Caco-2 (cell line): ENCODE measurements around the gene PIEZO1. TPM values are rescaled to one million over a fixed set of nuclear protein-coding genes. Genes with fewer than 3 reads are reported as not detected.
A peak's percentile ranks its signal among the peaks of the same experiment; 100 is the strongest.

Experiments used
- BruUV-seq: library from RNA; stranded (reverse); fragments of 400-500 nt; replicated peaks from 2 replicates; lab custom pipeline; 2021; lab: Mats Ljungman, UMichigan
- CTCF ChIA-PET: fragments of 300-600 bp; sonication (Branson Sonifier 250); formaldehyde crosslinking; loops from one replicate; lab custom pipeline; 2022; ENCODE audit warnings: antibody characterized with exemption; lab: Charles Lee
- POLR2A ChIA-PET: fragments of 300-600 bp; sonication (Branson Sonifier 250); formaldehyde crosslinking; loops from one replicate; lab custom pipeline; 2022; ENCODE audit warnings: antibody characterized with exemption; lab: Charles Lee
- DNase-seq, 2 experiments: peaks; one replicate each; pipeline versions ENCODE4 v3.0.0 to v3.0.0-alpha.2; 2020 to 2022
- H3K27me3 ChIP-seq: replicated peaks from 2 replicates; pipeline ENCODE4 v1.6.0; 2011; ENCODE audit warnings: low read length; ENCODE audit not compliant: control insufficient read depth, insufficient read depth
- H3K36me3 ChIP-seq: 2 replicates; pipeline ENCODE4 v1.5.1; 2011; ENCODE audit warnings: low read length; ENCODE audit not compliant: control insufficient read depth, insufficient read depth
- H3K4me1 ChIP-seq: fragments of 250-450 bp; sonication (Bioruptor Pico); 2 replicates; pipeline ENCODE4 v1.5.1; 2020; ENCODE audit warnings: mild to moderate bottlenecking
- H3K4me3 ChIP-seq: 2 replicates; pipeline ENCODE4 v1.5.1; 2011; ENCODE audit warnings: low read depth, mild to moderate bottlenecking, control low read depth, low read length
- H3K9me3 ChIP-seq: fragments of 250-450 bp; sonication (Bioruptor Pico); 2 replicates; pipeline ENCODE4 v1.5.1; 2020; ENCODE audit warnings: mild to moderate bottlenecking, moderate library complexity
- H3K27ac Mint-ChIP-seq: one replicate; pipeline ENCODE4 v1.8.0; 2022; ENCODE audit warnings: mixed read lengths; ENCODE audit not compliant: unreplicated experiment
- H3K27me3 Mint-ChIP-seq: one replicate; pipeline ENCODE4 v1.8.0; 2022; ENCODE audit warnings: mixed read lengths; ENCODE audit not compliant: insufficient read depth, unreplicated experiment
- H3K36me3 Mint-ChIP-seq: one replicate; pipeline ENCODE4 v1.8.0; 2022; ENCODE audit warnings: mild to moderate bottlenecking, mixed read lengths; ENCODE audit not compliant: insufficient read depth, unreplicated experiment
- H3K4me1 Mint-ChIP-seq: one replicate; pipeline ENCODE4 v1.8.0; 2022; ENCODE audit warnings: low read depth, mixed read lengths; ENCODE audit not compliant: unreplicated experiment
- H3K4me3 Mint-ChIP-seq: one replicate; pipeline ENCODE4 v1.8.0; 2022; ENCODE audit warnings: mild to moderate bottlenecking, moderate library complexity, mixed read lengths; ENCODE audit not compliant: unreplicated experiment
- H3K9me3 Mint-ChIP-seq: one replicate; pipeline ENCODE4 v1.8.0; 2022; ENCODE audit warnings: mixed read lengths; ENCODE audit not compliant: unreplicated experiment
- CTCF ChIP-seq, 2 experiments: fragments of 200-600 bp in 1 of 2; IDR thresholded peaks; 1 replicate in 1 of 2; 2 replicates in 1 of 2; pipeline versions ENCODE4 v1.5.1 to v1.8.0; 2011 to 2022; ENCODE audit warnings: antibody characterized with exemption in 1 of 2, control low read depth in 1 of 2, inconsistent platforms in 1 of 2, low read depth in 1 of 2, low read length in 1 of 2, mild to moderate bottlenecking in 1 of 2, moderate library complexity in 1 of 2; ENCODE audit not compliant: insufficient read depth in 1 of 2, severe bottlenecking in 1 of 2, unreplicated experiment in 1 of 2
- intact Hi-C: fragments of 100-400 bp; cut with micrococcal nuclease; formaldehyde crosslinking; loops from one replicate; pipeline ENCODE4 v1.10.0; 2022; ENCODE audit not compliant: unreplicated experiment
- total RNA-seq: library from RNA; stranded (reverse); gene quantifications from 2 replicates; pipeline ENCODE4 v1.2.3, GENCODE V29; 2022

The PIEZO1 gene
- total RNA-seq, 1 experiment from 2014 or later: 248 TPM

GRCh38 chr16:88716201-88716600 is 68.8 kb downstream of the PIEZO1 start:
- no peak for DNase-seq
- intact Hi-C loops: no loop called here
- no peaks in the 10 kb centered on the region for H3K4me1 Mint-ChIP-seq
- H3K27me3 Mint-ChIP-seq: no peaks in the 10 kb centered on the region
- H3K9me3 Mint-ChIP-seq: no peaks in the 10 kb centered on the region
- Histone ChIP-seq H3K27me3 (no peaks in the 10 kb centered on the region), H3K36me3 (peaks cover 3% of the 10 kb centered on the region; the same call in 1 of the 2 replicates), H3K4me1 (no peaks in the 10 kb centered on the region), H3K4me3 (no peak overlapping the region), H3K9me3 (no peaks in the 10 kb centered on the region)
- no peak overlapping the region for H3K27ac Mint-ChIP-seq
- POLR2A ChIA-PET: no interaction called here
- no peak overlapping the region for H3K4me3 Mint-ChIP-seq
- no TSS peak for BruUV-seq
- CTCF ChIA-PET: interaction anchor here (1.9 kb wide), 1 partner anchor 21 kb away, joined by 8 read pairs; no protein-coding TSS in a partner anchor
- peaks cover 86% of the 10 kb centered on the region for H3K36me3 Mint-ChIP-seq
- TF ChIP-seq CTCF (IDR thresholded peaks at IDR 0.05; ENCODE audit: insufficient read depth in 1 of 2, low read depth in 1 of 2, low read length in 1 of 2, severe bottlenecking in 1 of 2, unreplicated experiment in 1 of 2): no peak

- no peaks in the 10 kb centered on the region for H3K9me3 Mint-ChIP-seq
- peaks cover 3% of the 10 kb centered on the region; the same call in 1 of the 2 replicates for H3K36me3 ChIP-seq
- BruUV-seq: no TSS peak
- H3K36me3 Mint-ChIP-seq: peaks cover 85% of the 10 kb centered on the region
- no peak overlapping the region for H3K4me3 Mint-ChIP-seq
- intact Hi-C loops: no loop called here
- no peak overlapping the region for H3K4me3 ChIP-seq
- ChIA-PET POLR2A (no interaction called here), CTCF (interaction anchor here (0.7 to 1.9 kb wide), 2 partner anchors 10 to 22 kb away, joined by 3 to 8 read pairs; no protein-coding TSS in a partner anchor)
- H3K9me3 ChIP-seq: no peaks in the 10 kb centered on the region
- DNase-seq: no peak
- no peaks in the 10 kb centered on the region for H3K4me1 Mint-ChIP-seq
- H3K27me3 Mint-ChIP-seq: no peaks in the 10 kb centered on the region
- H3K27ac Mint-ChIP-seq: no peak overlapping the region
- no peaks in the 10 kb centered on the region for H3K27me3 ChIP-seq
- H3K4me1 ChIP-seq: no peaks in the 10 kb centered on the region
- TF ChIP-seq CTCF (IDR thresholded peaks at IDR 0.05; ENCODE audit: insufficient read depth in 1 of 2, low read depth in 1 of 2, low read length in 1 of 2, severe bottlenecking in 1 of 2, unreplicated experiment in 1 of 2): no peak
Observed at GRCh38 chr16:88715312-88716190, 69.5 kb downstream of the PIEZO1 start.

- Histone ChIP-seq H3K4me1 (no peaks in the 10 kb centered on the region), H3K9me3 (no peaks in the 10 kb centered on the region), H3K27me3 (no peaks in the 10 kb centered on the region), H3K4me3 (no peak overlapping the region), H3K36me3 (peaks cover 3% of the 10 kb centered on the region; the same call in 1 of the 2 replicates)
- Mint-ChIP-seq H3K27me3 (no peaks in the 10 kb centered on the region), H3K36me3 (peaks cover 79% of the 10 kb centered on the region), H3K4me3 (no peak overlapping the region), H3K9me3 (no peaks in the 10 kb centered on the region), H3K4me1 (no peaks in the 10 kb centered on the region), H3K27ac (no peak overlapping the region)
- TF ChIP-seq CTCF (IDR thresholded peaks at IDR 0.05; ENCODE audit: insufficient read depth in 1 of 2, low read depth in 1 of 2, low read length in 1 of 2, severe bottlenecking in 1 of 2, unreplicated experiment in 1 of 2): no peak
- ChIA-PET CTCF (interaction anchor here (1.9 kb wide), 1 partner anchor 23 kb away, joined by 8 read pairs; no protein-coding TSS in a partner anchor), POLR2A (no interaction called here)
- DNase-seq: no peak
- intact Hi-C loops: no loop called here
- TSS peak; percentile 17 for BruUV-seq
Observed at GRCh38 chr16:88714420-88715302, 70.4 kb downstream of the PIEZO1 start.
